Muscle layer of colon (tissue), 2 donors: ENCODE data around the gene RIMBP3C.
"Not testable (repeated sequence)": the region's sequence is repeated elsewhere in the genome, so short reads cannot be mapped to it uniquely, and the experiment has no call there.

Source experiments
- H3K27ac ChIP-seq: one replicate; pipeline ENCODE4 v1.7.0; 2013; ENCODE audit warnings: low read depth, mild to moderate bottlenecking, low read length, moderate library complexity
- H3K27me3 ChIP-seq, 2 donors: one replicate each; pipeline ENCODE4 v1.7.0; 2013; ENCODE audit warnings: low read length in 2 of 2, mild to moderate bottlenecking in 2 of 2; ENCODE audit not compliant: insufficient read depth in 2 of 2, control insufficient read depth in 1 of 2
- H3K36me3 ChIP-seq: one replicate; pipeline ENCODE4 v1.7.0; 2013; ENCODE audit warnings: mild to moderate bottlenecking, low read length; ENCODE audit not compliant: insufficient read depth
- H3K4me1 ChIP-seq: one replicate; pipeline ENCODE4 v1.7.0; 2013; ENCODE audit warnings: mild to moderate bottlenecking, low read length; ENCODE audit not compliant: insufficient read depth
- H3K4me3 ChIP-seq, 2 donors: one replicate each; pipeline ENCODE4 v1.7.0; 2013; ENCODE audit warnings: low read length in 2 of 2, low read depth in 1 of 2, mild to moderate bottlenecking in 1 of 2, moderate library complexity in 1 of 2
- H3K9ac ChIP-seq: one replicate; pipeline ENCODE4 v1.7.0; 2013; ENCODE audit warnings: low read length
- H3K9me3 ChIP-seq: one replicate; pipeline ENCODE4 v1.7.0; 2013; ENCODE audit warnings: mild to moderate bottlenecking, low read length
- donor health status: abdominal sarcoma.
- donor health status: Adenocarcinoma of cecum.

The RIMBP3C gene

GRCh38 chr22:21550008-21550677 lies 1.1 kb downstream of the RIMBP3C start:
- not testable (repeated sequence) for H3K27ac ChIP-seq, H3K27me3 ChIP-seq, H3K4me3 ChIP-seq, H3K9ac ChIP-seq, H3K9me3 ChIP-seq, H3K36me3 ChIP-seq, H3K4me1 ChIP-seq

GRCh38 chr22:21549558-21549957 lies 1.7 kb downstream of the RIMBP3C start:
- H3K9me3 ChIP-seq, H3K27ac ChIP-seq, H3K36me3 ChIP-seq, H3K4me3 ChIP-seq, H3K27me3 ChIP-seq, H3K9ac ChIP-seq, H3K4me1 ChIP-seq: not testable (repeated sequence)

GRCh38 chr22:21544432-21545322 lies 6.6 kb downstream of the RIMBP3C start:
- not testable (repeated sequence) for H3K27me3 ChIP-seq, H3K9ac ChIP-seq, H3K9me3 ChIP-seq, H3K36me3 ChIP-seq, H3K4me3 ChIP-seq, H3K4me1 ChIP-seq, H3K27ac ChIP-seq

GRCh38 chr22:21539862-21540261 lies 11.4 kb downstream of the RIMBP3C start:
- H3K36me3 ChIP-seq, H3K27ac ChIP-seq, H3K27me3 ChIP-seq, H3K9me3 ChIP-seq, H3K9ac ChIP-seq, H3K4me3 ChIP-seq, H3K4me1 ChIP-seq: not testable (repeated sequence)

- not testable (repeated sequence) for H3K9me3 ChIP-seq, H3K4me1 ChIP-seq, H3K36me3 ChIP-seq, H3K27ac ChIP-seq, H3K27me3 ChIP-seq, H3K4me3 ChIP-seq, H3K9ac ChIP-seq
These were observed 18.2 kb downstream of the RIMBP3C start for GRCh38 chr22:21532863-21533648.

- H3K4me1 ChIP-seq, H3K9ac ChIP-seq, H3K36me3 ChIP-seq, H3K4me3 ChIP-seq, H3K27ac ChIP-seq, H3K9me3 ChIP-seq, H3K27me3 ChIP-seq: not testable (repeated sequence)
These were observed 19.7 kb downstream of the RIMBP3C start for GRCh38 chr22:21531525-21531924.

GRCh38 chr22:21526705-21527500 lies 24.4 kb downstream of the RIMBP3C start:
- not testable (repeated sequence) for H3K9me3 ChIP-seq, H3K4me1 ChIP-seq, H3K36me3 ChIP-seq, H3K27me3 ChIP-seq, H3K9ac ChIP-seq, H3K4me3 ChIP-seq, H3K27ac ChIP-seq

- not testable (repeated sequence) for H3K27ac ChIP-seq, H3K36me3 ChIP-seq, H3K4me3 ChIP-seq, H3K9me3 ChIP-seq, H3K27me3 ChIP-seq, H3K4me1 ChIP-seq, H3K9ac ChIP-seq
These were observed 34.1 kb downstream of the RIMBP3C start for GRCh38 chr22:21516970-21517764.

- not testable (repeated sequence) for H3K9ac ChIP-seq, H3K27me3 ChIP-seq, H3K36me3 ChIP-seq, H3K4me3 ChIP-seq, H3K9me3 ChIP-seq, H3K27ac ChIP-seq, H3K4me1 ChIP-seq
These were observed 34.7 kb downstream of the RIMBP3C start for GRCh38 chr22:21516522-21516921.

GRCh38 chr22:21515234-21515633 lies 36.0 kb downstream of the RIMBP3C start:
- H3K9ac ChIP-seq, H3K4me1 ChIP-seq, H3K27ac ChIP-seq, H3K4me3 ChIP-seq, H3K9me3 ChIP-seq, H3K36me3 ChIP-seq, H3K27me3 ChIP-seq: not testable (repeated sequence)
